Measurements from ENCODE around the gene PRXL2C. TPM values are rescaled to one million over a fixed set of nuclear protein-coding genes. Genes with fewer than 3 reads are reported as not detected.

The PRXL2C gene
- total and polyA plus RNA-seq, 2 donors from 2014 or later, result 6.4 to 19.8 TPM

DNA sequence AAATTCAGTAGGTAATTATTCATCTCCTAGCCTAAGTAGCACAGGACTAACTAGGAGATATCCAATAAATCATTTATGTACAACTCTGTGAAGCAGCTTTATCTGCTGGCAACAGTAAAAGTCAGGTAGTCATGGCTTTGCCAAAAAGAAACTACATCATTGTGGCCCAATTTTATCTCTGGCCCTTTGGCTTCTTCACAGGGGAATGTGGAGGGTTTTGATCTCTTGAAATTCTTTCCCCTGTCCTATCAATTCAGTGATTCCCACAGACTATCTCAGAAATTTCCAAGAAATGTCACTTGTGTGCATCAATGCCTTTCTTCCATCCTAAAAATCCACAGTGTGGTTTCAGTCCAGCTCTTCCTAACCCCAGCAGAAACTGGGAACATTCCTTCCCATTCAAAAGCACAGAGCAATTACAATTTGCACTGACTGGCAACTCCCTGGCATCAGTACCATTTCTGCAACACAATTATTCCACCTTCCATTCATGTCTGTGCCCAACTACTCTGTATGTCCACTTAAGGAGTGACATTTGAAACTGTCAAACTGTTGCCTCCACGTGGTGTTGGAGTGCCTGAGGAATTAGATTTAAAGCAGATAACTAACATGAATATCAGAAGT lies 42.0 kb downstream of the PRXL2C start:
- Histone ChIP-seq H3K9ac (ENCODE audit: low read length in 3 of 3) (no peak overlapping the region), H3K9me3 (ENCODE audit: control insufficient read depth in 2 of 3, insufficient read depth in 1 of 3, low read length in 3 of 3) (no peaks in the 10 kb centered on the region)
- TF ChIP-seq CTCF (IDR thresholded peaks at IDR 0.05; ENCODE audit: borderline replicate concordance, extremely low read depth, insufficient read depth), result no peak

GRCh38 chr9:96612105-96612965 lies 42.8 kb downstream of the PRXL2C start:
- H3K9ac ChIP-seq (ENCODE audit: low read length in 3 of 3), result no peak overlapping the region
- FAIRE-seq (no peak), DNase-seq (peak in 2 of 5 donors; percentile 39 to 53)
- H3K27me3 ChIP-seq (ENCODE audit: control insufficient read depth, insufficient read depth, low read length), result no peaks in the 10 kb centered on the region
- H3K9me3 ChIP-seq (ENCODE audit: control insufficient read depth in 2 of 3, insufficient read depth in 1 of 3, low read length in 3 of 3), result no peaks in the 10 kb centered on the region
- no peak for TF ChIP-seq CTCF (IDR thresholded peaks at IDR 0.05; ENCODE audit: borderline replicate concordance, extremely low read depth, insufficient read depth)
- H3K27ac ChIP-seq (ENCODE audit: low read depth in 2 of 2, low read length in 2 of 2), result no peak overlapping the region
- no peaks in the 10 kb centered on the region for H3K4me1 ChIP-seq (ENCODE audit: control insufficient read depth in 2 of 3, insufficient read depth in 2 of 3, low read depth in 1 of 3, low read length in 3 of 3)
- intact Hi-C loops (cut with DNase I), result no loop called here
- no peak overlapping the region for H3K4me3 ChIP-seq (ENCODE audit: low read length in 3 of 3)
- H3K36me3 ChIP-seq (ENCODE audit: control insufficient read depth in 2 of 3, insufficient read depth in 3 of 3, low read length in 3 of 3), result no peaks in the 10 kb centered on the region

More for the DNA sequence above, 42.0 kb downstream of the PRXL2C start:
- Histone ChIP-seq H3K27me3 (ENCODE audit: control insufficient read depth, insufficient read depth, low read length) (no peaks in the 10 kb centered on the region), H3K4me1 (ENCODE audit: control insufficient read depth in 2 of 3, insufficient read depth in 2 of 3, low read depth in 1 of 3, low read length in 3 of 3) (peaks cover 0 to under 1% (median 0%) of the 10 kb centered on the region in 3 donors), H3K36me3 (ENCODE audit: control insufficient read depth in 2 of 3, insufficient read depth in 3 of 3, low read length in 3 of 3) (no peaks in the 10 kb centered on the region), H3K27ac (ENCODE audit: low read depth in 2 of 2, low read length in 2 of 2) (no peak overlapping the region), H3K4me3 (ENCODE audit: low read length in 3 of 3) (no peak overlapping the region)
- intact Hi-C loops (cut with DNase I), result no loop called here
- no peak for FAIRE-seq
- DNase-seq, result no peak

DNA sequence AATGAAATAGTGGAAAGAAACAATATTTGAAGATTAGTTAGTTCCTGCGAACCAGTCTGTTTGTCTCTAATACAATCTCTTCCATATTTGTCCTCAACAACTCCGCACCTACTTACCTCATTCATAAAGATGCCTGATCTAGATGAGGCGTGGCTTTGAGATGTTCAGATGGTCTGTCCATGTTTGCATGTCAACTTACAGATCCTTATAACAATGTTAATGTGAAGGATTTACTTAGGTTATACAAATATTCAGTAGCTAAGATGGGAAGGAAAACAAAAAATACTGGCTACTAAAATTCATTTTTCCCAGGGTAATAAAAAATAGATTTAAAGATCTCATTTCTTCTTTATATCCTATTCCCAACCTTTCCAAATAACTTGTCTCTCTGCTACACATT lies 43.8 kb downstream of the PRXL2C start:
- Histone ChIP-seq H3K9me3 (ENCODE audit: control insufficient read depth in 2 of 3, insufficient read depth in 1 of 3, low read length in 3 of 3) (no peaks in the 10 kb centered on the region), H3K4me3 (ENCODE audit: low read length in 3 of 3) (no peak overlapping the region), H3K27me3 (ENCODE audit: control insufficient read depth, insufficient read depth, low read length) (no peaks in the 10 kb centered on the region), H3K36me3 (ENCODE audit: control insufficient read depth in 2 of 3, insufficient read depth in 3 of 3, low read length in 3 of 3) (no peaks in the 10 kb centered on the region), H3K9ac (ENCODE audit: low read length in 3 of 3) (no peak overlapping the region), H3K4me1 (ENCODE audit: control insufficient read depth in 2 of 3, insufficient read depth in 2 of 3, low read depth in 1 of 3, low read length in 3 of 3) (no peaks in the 10 kb centered on the region), H3K27ac (ENCODE audit: low read depth in 2 of 2, low read length in 2 of 2) (no peak overlapping the region)
- FAIRE-seq (no peak), DNase-seq (no peak)
- intact Hi-C loops (cut with DNase I), result no loop called here
- TF ChIP-seq CTCF (IDR thresholded peaks at IDR 0.05; ENCODE audit: borderline replicate concordance, extremely low read depth, insufficient read depth), result no peak
